Spleen (tissue), 7 donors: Measurements from ENCODE around the gene SCAMP4.

Source experiments
- CTCF ChIP-seq, 11 experiments: fragments of 200-600 bp in 7 of 11; fragments of 450-650 bp in 4 of 11; sonication (generic) in 4 of 11; IDR thresholded peaks in 8 of 11; conservative IDR thresholded peaks in 3 of 11; 1 replicate in 7 of 11; 2 replicates in 4 of 11; pipeline versions ENCODE4 v1.4.0 to v1.8.0; 2016 to 2021; ENCODE audit warnings: antibody characterized with exemption in 11 of 11, inconsistent platforms in 4 of 11, mild to moderate bottlenecking in 1 of 11
- POLR2A ChIP-seq, 3 donors: fragments of 450-650 bp; IDR thresholded peaks; one replicate each; pipeline ENCODE4 v1.5.1; 2017; ENCODE audit warnings: antibody characterized with exemption in 3 of 3, mild to moderate bottlenecking in 1 of 3
- POLR2AphosphoS5 ChIP-seq, 3 donors: sonication (generic); formaldehyde crosslinking; IDR thresholded peaks; one replicate each; pipeline ENCODE4 v1.5.1; 2017; ENCODE audit warnings: antibody characterized with exemption in 3 of 3
- donor health status: DM: no; HTN: no; CAD: no; lungs with moderate emphysema.
- donor health status: DM: no; HTN: no; CAD: no.
- donor health status: DM: no; HTN: no; CAD: no.

GRCh38 chr19:1860821-1861598 is 44.2 kb upstream of the SCAMP4 start:
- TF ChIP-seq POLR2A (IDR thresholded peaks at IDR 0.05) (no peak), CTCF (IDR thresholded peaks at IDR 0.05 in 8 of 11, conservative IDR thresholded peaks at IDR 0.05 in 3 of 11) (no peak), POLR2AphosphoS5 (IDR thresholded peaks at IDR 0.05) (no peak)
